ENCODE results near the gene ITGB8.

DNA sequence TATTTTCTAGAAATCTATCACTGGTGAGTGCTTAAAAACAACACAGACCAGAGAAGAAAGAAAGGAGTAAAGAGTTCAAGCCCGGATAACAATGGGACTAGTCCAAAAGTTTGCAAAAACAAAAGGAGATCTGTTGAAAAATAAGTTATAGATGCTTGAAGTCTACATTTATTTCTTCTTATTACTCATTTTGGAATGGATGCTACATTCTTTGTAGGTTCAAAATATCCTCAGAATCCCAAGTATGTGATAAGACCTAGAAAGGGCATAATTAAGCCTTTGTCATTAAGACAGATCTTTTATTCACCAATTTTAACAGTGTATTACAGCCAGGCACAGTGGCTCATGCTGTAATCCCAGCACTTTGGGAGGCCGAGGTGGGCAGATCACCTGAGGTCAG, 42.7 kb upstream of the ITGB8 start:
- TF ChIP-seq POLR2AphosphoS5 (IDR thresholded peaks at IDR 0.05; ENCODE audit: low read depth, low read length) (no peak), POLR2A (IDR thresholded peaks at IDR 0.05; ENCODE audit: low read depth, low read length) (no peak), TAF1 (IDR thresholded peaks at IDR 0.05; ENCODE audit: low read depth, low read length) (no peak), POU2F2 (IDR thresholded peaks at IDR 0.05; ENCODE audit: low read depth, low read length) (no peak), PAX5 (IDR thresholded peaks at IDR 0.05; ENCODE audit: insufficient read depth, low read length, severe bottlenecking) (no peak)

Data from GM12891 (cell line).